ENCODE measurements around the gene RNF25.

The RNF25 gene

DNA sequence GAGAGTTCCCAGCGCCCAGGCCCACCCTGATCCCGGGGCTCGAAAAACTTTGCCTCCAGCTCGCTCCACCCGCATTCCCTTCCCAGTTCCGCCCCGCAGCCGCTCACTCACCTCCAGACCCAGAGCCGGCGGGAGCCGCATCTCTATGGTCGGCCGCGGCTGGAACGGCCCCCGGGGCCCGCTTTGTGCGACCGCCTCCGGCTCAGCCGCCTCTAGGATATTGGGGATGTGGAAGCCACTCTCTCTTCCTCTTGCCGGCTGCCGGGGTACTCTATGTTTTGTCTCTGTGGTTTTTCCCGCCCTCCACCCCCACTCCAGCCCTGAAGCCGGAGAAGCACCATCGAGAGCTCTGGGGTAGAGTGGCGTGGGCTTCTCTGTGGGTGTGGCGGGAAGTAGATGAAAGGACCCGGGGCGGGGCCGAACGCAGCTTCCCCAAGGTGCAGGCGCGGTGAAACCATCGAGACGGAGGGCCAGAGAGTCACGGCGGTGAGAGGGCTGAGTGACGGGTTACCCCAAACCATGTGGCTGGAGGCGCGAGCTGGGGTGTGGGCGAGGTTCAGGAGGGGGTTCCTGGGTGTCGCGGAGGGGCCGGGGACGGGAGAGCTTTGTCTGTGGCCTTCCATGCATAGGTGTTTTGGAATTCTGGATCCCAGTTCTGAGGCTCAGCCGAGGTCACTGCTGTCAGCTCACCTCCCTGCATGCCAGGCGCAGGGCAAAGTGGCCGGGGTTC, 12.4 kb downstream of the RNF25 start, which contains the start of the genes BCS1L and ZNF142:
TSS of gene BCS1L (plus strand) at position 426 of the 730 bp plus-strand sequence. CDS start 1,305 bp downstream, outside the sequence.
TSS of gene ZNF142 (minus strand) at position 366 of the 730 bp plus-strand sequence. CDS start 3,194 bp downstream, outside the sequence.
- TF ChIP-seq, protein P1, sequence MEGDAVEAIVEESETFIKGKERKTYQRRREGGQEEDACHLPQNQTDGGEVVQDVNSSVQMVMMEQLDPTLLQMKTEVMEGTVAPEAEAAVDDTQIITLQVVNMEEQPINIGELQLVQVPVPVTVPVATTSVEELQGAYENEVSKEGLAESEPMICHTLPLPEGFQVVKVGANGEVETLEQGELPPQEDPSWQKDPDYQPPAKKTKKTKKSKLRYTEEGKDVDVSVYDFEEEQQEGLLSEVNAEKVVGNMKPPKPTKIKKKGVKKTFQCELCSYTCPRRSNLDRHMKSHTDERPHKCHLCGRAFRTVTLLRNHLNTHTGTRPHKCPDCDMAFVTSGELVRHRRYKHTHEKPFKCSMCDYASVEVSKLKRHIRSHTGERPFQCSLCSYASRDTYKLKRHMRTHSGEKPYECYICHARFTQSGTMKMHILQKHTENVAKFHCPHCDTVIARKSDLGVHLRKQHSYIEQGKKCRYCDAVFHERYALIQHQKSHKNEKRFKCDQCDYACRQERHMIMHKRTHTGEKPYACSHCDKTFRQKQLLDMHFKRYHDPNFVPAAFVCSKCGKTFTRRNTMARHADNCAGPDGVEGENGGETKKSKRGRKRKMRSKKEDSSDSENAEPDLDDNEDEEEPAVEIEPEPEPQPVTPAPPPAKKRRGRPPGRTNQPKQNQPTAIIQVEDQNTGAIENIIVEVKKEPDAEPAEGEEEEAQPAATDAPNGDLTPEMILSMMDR (IDR thresholded peaks at IDR 0.05) = no peak

DNA sequence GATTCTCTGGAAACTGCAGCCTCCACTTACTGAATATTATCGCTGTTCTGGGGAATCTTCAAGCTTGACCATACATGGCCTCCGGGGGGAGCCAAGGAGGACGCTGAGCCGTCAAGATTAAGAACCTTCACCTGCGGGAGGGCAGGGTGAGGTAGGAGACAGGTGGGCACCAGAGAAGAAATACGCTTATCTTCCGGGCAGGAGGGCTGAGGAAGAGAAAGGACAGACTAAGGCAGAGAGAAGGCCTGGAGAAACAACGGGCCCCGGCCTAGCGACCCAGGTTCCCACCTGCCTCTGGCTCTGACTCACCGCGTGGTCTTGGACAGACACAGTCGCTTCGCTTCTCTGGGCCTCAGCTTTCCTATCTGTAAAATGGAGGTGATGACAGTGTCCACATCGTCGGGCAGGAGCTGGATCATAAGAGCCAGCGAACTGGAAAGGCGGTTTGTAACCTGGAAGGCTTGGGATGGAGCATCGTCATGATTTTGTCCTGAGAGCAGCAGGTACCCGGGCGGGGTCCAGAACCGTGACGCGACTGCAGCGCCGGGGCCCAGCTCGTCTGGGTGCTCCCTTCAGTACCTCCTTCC, 13.0 kb downstream of the RNF25 start:
- TF ChIP-seq, protein P1 (IDR thresholded peaks at IDR 0.05) = peak; percentile 50

DNA sequence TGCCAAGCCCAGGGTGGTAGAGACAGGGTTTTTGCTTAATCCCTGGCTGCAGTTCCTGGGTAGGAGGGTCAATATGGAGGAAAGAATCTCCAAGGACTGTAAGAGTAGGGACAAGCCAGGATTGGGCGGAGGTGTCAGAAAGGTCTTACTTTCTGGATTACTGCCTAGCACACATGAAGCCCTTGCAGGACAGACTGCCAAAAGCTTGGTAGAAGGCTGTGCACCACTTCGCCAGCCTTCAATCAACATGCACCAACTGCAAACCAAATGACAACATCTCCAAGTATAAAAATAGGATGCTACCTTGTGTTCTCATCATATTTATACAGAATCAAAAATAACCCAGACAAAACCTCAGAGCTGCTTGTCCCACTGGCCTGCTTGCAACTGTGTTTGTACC, 16.1 kb downstream of the RNF25 start:
- TF ChIP-seq, protein P1 (IDR thresholded peaks at IDR 0.05) = no peak

DNA sequence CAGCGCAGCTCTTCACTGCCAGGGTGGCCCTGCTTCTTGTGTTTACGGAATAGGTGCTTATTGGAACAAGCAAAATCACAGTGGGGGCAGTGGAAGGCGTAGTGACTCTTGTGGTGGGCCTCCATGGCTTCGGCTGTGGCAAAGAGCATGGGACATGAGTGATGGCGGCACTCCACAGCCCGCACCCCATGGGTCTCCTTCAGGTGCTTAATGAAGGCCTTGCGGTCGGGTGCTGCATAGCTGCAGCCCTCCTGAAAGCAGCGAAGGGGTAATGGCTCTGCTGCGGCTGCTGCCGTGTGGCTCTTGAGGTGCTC, 23.1 kb downstream of the RNF25 start:
- TF ChIP-seq, protein P1 (IDR thresholded peaks at IDR 0.05) = peak; percentile 33; the same call in 1 of the 2 replicates

DNA sequence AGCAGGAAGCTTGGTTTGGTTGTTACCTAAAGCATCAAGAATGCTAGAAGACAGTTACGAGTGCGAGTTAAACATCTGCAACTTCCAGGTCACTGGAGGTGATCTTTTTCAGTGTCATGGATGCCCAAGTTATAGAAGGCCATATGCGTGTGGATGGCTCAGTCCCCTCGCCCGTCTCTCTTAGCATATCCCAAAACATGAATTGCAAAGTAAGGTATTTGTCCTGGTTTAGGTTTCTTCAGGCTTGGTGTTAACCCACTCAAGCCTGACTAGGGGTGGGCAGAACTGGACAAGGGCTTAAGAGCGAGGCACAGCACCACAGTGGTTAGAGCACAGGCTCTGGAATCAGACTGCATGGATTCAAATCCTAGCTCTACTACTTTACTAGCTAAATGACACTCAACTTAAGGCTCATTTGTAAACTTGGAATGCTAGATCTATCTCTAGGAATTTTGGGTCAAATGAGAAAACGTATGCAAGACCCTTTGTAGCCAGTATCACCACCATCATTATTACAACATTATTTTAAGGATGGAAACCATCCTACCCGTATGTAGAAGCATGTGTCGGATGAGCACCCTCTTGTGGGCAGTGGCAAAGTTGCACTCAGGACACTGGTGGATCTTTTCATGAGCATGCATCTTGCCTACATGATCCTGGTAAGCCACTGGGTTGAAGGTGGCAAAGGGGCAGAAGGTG, 23.6 kb downstream of the RNF25 start:
- TF ChIP-seq, protein P1 (IDR thresholded peaks at IDR 0.05) = peak; percentile 86

DNA sequence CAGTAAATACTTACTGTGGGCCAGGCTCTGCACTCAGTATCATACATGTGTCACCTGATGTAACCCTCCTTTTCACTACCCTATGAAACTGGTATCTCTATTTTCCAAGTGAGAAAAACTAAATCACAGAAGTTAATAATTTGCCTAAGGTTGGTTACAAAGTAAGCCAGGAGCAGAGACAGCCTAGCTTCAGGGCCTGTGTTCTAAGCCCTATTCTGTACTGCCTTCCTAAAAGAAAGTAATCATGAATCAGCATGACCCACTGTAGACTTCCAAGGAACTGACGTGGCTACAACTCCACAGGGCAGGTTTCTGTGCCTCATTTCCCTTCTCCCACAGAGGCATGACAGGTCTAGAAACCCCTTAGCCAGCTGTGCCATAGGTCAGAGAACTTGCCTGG, 26.7 kb downstream of the RNF25 start:
- TF ChIP-seq, protein P1 (IDR thresholded peaks at IDR 0.05) = no peak

DNA sequence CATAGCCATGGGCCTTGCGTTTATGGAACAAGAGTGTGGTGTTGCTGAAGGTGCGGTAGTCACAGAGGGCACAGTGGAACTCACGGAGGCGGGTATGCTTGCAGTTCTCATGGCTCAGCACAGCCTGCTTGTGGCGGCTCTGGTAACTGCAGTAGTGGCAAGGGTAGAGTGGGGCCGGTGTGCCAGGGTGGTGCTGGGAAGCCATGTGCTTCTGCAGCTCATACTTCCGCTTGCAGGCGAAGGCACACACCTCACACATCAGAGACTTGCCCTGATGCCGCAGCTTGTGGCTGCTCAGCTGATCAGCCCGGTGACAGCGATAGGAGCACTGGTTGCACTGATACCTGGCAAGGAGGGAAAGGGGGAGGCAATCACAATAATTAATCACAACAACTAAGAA, 27.1 kb downstream of the RNF25 start:
- TF ChIP-seq, protein P1 (IDR thresholded peaks at IDR 0.05) = no peak
